GM18520 (cell line): Measurements from ENCODE around the gene PLCB2.
A peak's percentile ranks its signal among the peaks of the same experiment; 100 is the strongest.

ENCODE experiments used
- ATAC-seq: cut with Tn5 transposase; IDR thresholded peaks from one replicate; pipeline ENCODE4 v1.9.1; 2021; ENCODE audit not compliant: unreplicated experiment

Gene PLCB2

DNA sequence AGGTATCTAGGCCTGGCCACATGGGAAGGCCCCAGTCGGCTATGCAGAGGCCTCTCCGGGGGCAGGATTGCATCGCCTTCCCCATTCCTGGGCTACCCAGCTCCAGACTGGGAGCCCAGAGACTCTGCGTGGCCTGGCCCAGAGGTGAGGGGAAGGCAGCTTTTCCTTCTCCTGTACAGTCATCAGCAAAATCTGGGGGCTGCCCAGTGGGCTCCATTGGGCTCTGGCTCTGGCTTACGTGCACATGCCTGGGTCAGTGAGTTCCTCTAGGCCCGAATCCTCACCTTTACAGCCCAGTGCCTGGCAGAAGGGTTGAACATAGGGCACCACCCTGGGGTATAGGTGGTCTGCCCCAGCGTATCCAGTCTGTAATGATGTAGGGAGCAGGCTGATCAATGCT lies 20.9 kb downstream of the PLCB2 start:
- no peak for ATAC-seq

DNA sequence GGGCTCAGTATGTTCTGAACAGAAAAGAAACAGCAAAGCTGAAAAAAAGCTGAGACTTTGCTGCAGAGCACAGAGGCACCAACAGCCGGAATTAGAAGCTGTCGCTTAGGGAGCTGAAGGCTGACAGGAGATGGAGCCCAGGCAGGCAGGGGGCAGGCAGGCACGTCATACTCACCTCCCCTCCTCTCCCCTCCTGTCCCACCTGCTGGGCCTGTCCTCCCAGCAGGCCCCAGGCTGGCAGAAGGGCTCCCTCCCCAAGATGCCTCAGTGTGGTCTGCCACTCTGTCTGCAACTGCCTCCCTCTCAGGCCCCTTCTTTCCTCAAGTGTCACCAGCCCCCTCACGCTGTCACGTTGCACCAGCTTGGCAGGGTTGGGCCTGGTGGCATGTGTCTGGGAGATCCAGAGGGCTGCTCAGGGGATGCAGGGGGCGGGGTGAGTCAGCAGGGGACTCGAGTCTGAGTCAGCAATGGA lies 21.6 kb downstream of the PLCB2 start:
- no peak for ATAC-seq

DNA sequence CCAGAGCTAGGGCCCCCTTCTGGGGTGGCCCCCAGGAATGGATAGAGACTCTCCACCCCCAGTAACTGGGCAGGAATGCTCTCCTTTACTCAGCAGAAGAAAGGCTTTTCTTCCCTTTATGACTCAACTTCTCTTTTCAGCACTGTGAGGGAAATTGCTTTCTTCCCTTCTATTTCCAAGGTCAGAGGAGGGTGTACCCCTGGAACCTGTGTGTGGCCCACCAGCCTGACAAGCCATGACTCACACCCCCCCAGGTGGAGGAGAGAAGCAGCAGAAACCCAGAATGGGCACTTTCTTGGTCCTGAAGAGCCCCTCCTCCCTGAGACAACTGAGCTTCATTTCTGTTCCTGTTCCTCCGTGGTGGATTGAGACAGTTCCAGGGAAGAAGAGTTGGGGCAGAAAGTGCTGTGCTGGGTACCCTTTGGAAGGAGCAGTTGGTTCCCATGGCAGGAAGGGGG lies 22.2 kb downstream of the PLCB2 start:
- no peak for ATAC-seq

DNA sequence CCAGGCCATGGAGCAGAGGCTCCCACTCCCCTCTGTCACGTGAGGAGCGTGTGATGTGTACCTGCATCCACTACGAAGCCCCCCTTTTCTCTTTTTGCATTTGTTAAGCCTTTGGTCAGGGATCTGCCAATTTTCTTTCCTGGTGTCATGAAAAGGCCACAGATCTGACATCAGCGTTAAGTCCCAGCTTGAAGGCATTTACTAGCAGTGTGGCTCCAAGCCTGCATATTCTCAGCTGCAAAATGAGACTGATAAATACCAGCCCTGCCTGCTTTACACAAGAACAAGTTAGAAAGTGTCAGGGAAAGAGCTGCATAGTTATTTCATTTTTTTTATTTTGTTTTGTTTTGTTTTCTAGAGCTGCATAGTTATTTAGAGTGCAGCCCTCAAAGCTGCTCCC lies 22.6 kb downstream of the PLCB2 start:
- no peak for ATAC-seq

DNA sequence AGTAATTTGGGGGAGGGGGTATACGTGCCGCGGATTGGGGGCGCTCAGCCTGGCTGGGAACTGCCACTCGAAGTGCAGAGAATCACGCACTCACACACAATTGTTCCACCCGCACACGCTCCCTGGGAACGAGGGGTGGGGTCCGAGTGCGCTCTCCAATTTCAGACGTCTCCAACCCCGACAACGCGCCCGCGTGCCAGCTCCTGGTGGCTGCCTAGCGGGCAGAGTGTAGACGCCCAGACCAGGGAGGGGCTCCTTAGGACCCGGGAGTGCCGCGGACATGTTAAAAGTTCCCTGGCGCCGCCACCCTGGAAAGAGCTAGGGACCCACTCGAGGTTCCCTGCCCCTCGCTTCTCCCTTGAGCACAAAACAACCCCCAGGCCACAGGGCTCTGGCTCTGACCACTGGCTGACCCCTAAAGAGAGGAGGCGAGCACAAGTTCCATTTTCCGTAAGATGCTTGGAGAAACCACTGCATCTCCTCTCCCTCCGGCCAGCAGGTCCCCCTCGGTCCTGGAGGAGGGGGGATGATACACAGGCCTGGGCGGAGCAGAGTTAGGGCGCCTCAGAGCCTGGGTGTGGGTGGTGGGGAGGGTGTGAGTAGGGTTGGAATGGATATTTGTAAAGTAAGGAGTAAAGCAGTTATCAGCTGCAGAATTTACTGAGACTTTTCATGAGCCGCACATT lies 24.0 kb downstream of the PLCB2 start:
- no peak for ATAC-seq

DNA sequence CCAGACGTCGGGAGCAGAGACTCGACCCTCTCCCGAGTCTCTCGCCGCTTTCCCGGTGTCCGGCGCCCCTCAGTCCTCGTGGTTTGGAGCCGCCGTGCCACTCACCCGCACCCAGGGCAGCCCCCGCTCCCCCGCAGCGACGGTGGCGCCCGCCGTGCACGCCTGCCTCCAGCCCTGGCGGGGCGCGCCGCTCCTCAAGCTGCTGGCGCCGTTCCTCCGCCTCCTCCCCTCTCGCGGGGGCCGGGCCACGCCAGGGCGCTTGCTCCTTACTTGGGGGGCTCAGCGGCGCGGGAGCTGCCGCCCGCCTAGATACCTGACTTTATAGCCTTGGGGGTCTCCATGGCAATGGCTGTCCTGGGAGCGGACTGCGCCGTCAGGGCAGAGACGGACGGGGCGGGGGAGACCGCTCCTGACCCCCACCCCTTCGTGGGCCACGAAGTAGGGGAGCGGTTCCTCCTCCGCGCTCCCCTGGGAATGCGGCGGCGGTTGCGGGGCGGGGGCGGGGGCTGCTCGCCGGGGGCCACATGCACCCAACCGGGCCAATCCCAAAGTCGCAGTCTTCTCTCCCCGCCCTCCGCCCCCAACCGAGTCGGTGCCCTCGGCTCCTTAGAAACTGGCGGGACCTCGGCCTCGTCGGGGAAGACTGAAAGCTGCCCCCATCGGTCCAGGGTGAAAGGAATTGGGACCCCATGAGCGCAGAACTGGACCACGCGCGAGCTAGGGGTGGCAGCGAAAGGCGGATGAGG lies 24.7 kb downstream of the PLCB2 start, which contains the start of gene ANKRD63:
TSS of gene ANKRD63 (minus strand) at position 196 of the 746 bp plus-strand sequence. CDS start 478 bp downstream, outside the sequence.
- no peak for ATAC-seq

DNA sequence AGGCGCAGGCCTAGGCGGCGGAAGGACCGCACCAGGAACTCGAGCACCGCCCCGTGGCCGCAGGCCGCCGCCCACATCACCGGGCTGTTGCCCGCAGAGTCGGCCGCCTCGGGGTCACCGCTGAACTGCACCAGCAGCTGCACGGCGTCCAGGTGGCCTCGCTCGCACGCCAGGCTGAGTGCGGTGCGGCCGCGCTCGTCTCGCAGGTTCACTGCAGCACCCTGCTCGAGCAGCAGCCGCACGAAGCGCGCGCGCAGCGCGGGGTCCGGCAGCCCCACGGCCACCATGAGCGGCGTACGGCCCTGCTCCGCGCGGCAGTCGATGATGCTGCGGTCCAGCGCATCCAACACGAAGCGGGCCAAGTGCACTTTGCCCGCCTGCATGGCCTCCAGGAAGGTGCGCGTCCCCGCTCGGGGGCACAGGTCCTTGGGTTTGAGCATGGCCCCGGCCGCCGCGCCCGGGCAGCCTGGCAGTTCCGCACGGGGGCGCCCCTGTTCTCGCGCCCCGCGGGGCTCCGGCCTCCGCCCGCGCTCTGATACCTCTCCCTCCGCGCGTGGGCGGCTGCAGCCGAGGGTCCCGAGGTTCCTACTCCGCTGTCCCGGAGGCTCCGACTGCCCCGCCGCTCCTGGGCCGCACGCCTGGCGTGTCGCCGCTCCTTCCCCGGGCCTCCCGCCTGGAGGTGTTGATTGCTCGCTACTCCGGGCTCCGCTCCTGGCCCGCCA lies 25.4 kb downstream of the PLCB2 start:
- ATAC-seq, result no peak

DNA sequence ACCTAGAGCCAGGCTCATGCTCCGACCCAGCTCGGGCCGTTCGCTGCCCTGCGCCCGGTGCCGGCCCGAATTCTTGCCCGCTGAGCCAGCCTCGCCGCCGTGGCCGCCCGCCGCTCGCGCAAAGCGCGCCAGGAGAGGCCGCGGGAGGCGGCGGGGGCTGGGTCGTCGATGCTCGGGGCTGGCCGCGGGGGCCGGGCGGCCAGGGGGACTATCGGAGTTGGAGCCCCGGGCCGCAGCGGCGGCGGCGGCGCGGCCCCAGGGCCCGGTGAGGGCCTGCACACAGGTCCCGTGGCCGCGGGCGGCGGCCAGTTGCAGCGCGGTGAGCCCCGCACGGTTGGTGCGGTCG lies 26.0 kb downstream of the PLCB2 start:
- no peak for ATAC-seq

- ATAC-seq, result no peak
These were observed 26.5 kb downstream of the PLCB2 start for GRCh38 chr15:40281057-40281800.

DNA sequence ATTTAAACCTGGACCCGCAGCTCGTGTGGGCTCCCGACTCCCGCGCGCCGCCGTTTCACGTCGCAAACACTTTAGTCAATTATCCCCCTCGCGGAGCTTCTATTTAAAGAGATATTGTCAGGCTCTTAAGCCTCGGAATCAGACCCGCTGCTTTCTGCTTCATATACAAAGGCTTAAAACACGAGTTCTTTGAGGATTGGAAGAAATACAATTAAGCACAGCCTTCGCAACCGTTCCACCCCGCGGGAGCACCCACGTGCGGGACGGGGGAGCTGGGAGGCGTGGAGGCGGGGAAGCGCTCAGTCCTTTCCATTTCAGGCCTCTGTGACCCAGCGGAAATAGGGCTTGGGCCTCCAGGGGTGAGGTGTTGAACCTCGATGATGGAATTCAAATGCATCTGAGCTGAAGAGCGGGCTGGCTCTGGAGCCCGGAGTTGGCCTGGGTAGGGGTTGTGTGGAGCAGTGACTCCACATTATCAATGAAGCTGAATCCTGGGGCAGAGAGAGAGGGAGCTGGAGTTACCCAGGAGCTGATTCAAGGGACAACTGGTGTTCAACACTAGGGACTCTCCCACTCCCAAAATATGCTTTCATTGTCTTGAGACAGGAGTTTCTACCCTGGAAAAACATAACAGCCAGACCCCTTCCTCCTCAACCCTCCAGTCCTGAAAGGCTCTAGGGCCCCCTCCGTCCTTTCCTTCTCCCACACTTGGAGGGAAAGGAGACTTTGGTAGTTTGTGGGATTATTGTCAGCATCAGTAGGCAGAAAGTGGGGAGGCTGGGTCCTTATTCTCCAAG lies 27.3 kb downstream of the PLCB2 start:
- ATAC-seq, result no peak

DNA sequence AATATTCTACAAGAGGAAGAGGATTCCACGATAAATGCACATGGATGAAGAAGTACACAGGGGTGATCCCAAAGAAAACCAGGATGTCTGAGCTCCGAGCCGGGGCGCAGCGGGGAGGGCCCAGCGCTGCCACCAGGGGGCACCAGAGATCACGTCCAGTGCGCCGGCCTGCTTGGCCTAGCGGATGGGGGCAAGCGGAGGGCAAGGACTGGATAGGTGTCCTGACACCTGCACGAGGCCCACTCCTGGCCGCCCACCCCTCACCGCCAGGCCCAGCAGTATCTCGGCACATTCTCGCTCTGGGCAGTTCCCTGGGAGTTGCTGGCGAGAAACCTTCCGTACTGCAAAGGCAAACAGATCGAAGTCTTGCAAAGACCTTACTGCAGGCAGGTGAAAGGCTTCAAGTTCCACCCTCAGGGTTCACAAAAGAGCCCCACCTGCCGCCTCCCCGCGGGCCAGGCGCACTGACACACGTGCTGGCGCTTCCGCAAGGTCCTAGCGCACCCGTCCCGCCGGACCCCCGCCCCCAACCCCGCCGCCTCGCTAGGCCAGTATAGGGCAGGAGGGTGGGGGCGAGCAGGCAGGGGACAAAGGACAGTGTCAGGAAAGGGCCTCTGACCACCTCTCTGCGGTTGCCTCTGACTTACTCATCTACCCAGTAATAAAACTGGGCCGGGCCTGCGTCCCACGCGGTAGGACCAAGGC lies 28.1 kb downstream of the PLCB2 start:
- no peak for ATAC-seq

GRCh38 chr15:40278026-40278425 lies 29.7 kb downstream of the PLCB2 start:
- ATAC-seq, result no peak

DNA sequence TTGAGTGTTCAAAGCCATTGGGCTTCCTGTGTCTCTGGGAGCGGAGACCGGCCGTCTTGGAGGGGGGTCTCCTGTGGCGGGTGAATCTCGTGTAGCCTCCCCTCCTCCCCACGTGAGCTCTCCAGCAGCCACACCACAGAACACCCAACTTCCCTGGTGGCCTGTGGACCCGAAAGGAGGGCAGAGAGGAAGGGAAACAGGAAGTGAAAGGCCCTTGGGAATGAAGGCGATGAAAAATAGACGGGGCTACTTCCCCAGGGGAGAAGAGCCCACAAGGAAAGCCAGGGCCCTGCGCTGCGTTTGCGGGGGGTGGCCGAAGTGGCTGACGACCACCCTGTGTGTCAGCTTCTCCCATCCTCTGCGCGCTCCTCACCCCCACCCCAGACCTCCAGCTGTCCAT lies 30.3 kb downstream of the PLCB2 start:
- no peak for ATAC-seq

DNA sequence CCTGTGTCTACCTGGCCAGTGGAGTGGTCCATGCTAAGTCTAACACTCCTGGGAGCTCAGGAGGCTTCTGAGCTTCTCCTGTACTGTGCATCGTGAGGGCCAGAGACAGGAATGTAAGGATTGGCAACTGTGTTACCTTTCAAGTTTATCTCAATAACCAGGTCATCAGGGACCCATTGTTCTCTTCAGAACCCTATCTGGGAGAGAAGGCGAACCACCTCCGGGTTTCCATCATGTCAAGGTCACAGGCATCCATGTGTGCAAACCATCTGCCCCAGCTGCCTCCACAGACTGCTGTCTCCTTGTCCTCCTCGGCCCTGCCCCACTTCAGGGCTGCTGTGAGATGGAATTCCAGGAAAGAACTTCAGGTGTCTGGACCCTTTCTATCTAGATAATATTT lies 30.8 kb downstream of the PLCB2 start:
- no peak for ATAC-seq

DNA sequence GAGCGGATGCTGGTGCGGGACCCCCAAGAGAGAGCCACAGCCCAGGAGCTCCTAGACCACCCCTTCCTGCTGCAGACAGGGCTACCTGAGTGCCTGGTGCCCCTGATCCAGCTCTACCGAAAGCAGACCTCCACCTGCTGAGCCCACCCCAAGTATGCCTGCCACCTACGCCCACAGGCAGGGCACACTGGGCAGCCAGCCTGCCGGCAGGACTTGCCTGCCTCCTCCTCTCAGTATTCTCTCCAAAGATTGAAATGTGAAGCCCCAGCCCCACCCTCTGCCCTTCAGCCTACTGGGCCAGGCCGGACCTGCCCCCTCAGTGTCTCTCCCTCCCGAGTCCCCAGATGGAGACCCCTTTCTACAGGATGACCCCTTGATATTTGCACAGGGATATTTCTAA lies 31.8 kb downstream of the PLCB2 start:
- ATAC-seq, result no peak

DNA sequence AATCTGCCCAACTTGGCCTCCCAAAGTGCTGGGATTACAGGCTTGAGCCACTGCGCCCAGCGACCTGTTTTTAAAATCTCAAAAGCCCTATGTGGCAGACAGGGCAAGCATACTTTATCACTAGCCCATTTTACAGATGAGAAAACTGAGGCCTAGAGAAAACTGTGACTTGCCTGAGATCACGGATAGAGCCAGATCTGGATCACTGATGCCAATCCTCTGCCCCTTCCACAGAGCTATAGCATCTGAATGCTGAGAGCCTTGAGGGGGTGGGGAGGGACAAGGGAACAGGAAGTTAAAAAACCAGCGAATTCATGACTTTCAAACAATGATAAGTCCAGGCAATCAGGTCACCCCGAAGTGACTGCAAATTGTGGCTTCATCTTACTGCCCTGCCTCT lies 32.2 kb downstream of the PLCB2 start:
- ATAC-seq, result no peak

DNA sequence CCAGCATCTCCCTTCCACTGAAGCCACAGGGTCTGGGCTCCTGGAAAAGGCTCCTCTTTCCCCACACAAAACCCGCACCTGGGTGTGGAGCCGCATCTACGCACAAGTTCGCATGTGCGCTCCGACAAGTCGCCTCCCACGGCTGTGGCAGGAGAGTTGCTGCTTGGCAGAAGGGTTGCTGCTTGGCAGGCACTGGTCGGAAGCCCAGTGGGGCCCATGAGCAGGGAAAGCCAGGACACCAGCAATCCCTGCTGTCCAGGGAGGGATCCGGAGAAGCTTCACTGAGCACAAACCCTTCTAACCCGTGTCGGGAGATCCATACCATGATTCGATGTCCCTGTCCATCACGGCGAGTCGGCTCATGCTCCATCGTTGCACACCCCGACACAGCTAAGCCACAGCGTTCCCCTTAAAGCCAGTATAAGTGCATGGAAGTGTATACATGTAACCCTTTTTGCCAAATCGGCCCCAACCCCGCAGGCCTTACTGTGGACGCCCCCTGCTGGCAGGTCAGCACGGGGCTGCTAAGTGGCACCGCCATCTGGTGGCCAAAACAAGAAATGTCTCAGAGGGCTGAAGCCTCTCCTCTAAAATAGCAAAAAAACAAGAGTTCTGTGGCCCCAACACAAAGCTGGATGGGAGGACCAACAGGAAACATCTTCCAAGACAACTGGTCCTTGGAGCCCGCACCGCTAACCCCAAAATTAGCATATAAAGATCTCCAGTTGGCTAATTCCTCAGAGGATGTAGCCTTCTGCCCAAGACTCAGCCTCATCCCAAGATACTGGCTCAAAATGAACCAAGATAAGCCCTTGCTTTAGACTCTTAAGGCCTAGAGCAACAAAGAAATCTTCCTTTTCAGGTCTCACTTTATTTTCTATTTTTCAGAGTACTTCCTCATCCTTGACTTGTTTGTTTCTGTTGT lies 33.1 kb downstream of the PLCB2 start:
- peak; percentile 48 for ATAC-seq

- ATAC-seq, result no peak
These were observed 34.3 kb downstream of the PLCB2 start for GRCh38 chr15:40273428-40273827.
